ENCODE measurements around the gene MPO.

The MPO gene

DNA sequence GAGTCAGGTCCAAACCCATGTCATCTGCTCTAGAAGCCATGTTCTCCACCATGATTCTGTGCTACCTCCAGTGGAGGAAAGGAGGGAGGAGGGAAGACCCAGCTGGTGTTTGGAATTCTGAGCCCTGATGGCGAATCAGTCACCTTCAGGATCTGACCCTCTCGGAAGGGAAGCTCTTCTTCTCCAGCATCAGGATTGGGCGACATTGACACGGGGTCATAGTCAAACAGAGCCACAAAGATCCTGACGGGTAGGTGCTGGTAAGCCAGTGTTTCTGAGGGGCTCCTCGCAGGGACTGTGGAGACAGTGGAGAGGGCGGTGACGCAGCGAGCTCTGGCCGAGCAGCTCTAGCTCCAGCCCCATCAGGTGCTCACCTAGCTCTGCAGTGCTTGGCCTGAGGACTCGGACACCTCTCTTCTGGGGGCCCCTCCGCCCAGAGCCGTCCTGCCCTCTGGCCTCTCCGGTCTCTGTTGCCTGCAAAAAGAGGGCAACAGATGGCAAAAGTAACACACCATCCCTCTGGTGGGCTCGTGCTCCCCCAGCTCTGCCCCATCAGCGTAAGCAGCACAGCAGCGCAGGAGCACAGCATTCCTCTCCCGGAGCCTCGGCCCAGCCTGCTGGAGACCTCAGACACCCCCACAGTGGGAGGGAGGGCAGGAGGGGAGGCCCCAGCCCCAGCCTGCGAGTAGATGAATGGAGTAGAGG, 26.9 kb upstream of the MPO start:
- DNase-seq (ENCODE audit: low read depth): no peak

DNA sequence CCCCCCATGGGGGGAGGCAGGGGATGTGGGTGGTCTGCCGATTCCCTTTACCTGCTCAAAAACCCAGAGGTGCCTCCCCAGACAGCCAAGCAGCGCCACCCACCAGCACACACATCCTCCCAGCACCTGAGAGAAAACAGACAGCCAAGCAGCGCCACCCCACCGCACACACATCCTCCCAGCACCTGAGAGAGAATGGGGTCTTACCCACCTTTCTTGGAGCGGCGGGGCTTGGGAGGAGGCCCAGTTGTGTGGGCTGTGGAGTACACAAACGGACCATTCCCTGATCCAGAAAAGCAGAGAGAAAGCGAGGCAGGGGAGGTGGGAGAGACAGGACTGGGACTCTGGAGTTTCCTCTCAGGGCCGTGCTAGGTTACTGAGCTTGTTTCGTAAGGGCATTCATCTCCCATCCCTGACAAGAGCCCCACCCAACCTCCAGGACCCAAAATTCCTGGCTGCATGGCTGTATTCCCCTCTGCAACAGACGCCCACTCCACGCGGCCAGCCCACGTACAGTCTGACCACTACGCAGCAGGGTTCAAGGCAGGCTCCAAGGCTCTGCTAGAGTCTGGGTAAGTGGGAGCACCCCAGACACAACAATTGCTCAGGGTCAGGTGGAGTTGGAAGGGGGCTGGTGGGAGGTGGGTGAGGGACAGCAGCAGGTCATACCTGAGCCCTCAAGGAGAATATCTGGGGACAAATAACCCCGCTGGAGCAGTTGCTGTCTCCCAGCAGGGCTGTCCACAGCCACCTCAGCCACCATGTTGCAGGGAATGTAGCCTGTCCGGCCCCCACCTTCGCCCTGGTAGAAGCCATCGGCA, 25.6 kb upstream of the MPO start:
- no peak for DNase-seq (ENCODE audit: low read depth)

DNA sequence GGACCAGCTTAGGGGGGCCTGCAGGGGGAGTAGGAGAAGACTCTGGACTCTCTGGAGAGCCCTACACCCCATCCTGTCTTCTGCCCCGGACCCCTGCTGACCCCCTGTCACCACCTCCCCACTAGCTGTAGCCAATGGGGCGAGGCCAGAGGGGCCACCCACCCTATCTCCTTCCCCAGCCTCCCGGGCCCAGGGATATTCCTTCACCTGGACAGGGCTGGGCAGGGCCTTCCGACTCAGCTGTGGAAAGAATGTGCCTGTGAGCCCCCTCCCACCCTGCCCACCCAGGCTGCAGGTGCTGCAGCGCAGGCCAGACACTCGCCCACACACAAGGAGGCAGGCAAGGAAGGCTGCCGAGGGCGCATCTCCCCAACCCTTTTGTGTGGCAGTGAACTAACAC, 24.9 kb upstream of the MPO start:
- DNase-seq (ENCODE audit: low read depth): no peak

DNA sequence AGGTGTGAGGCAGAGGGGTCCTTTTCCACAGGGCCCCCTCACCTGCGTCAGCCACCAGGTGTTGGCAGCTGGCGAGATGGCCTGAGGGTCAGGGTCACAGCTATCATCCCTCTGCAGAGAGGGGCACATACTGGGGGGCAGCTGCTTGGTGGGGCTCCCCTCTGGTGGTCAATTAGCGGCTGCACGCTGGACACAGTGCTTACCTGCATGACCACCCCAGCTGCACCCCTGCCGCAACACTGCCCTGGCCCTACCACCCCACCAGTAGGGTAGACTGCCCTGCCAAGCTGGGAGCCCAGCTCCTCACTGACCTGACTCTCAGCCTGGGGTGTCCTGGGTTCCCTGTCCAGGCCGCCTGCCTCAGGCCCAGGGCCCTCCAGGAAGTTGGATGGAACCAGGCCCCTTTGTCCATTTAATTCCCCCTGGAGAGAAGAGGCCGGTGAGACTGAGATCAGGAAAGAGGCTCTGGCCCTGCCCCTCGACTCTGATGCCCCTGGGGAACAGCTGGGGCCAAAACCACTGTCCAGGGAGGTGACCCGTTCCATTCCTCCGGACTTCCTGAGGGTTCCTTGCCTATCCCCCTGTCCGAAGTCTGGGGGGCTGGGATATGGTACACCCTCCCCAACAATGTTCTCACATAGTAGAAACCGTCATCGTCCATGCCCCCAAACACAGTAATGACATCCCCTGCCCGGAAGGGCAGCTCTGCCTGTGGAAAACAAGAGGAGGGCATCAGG, 24.2 kb upstream of the MPO start:
- DNase-seq (ENCODE audit: low read depth): no peak

DNA sequence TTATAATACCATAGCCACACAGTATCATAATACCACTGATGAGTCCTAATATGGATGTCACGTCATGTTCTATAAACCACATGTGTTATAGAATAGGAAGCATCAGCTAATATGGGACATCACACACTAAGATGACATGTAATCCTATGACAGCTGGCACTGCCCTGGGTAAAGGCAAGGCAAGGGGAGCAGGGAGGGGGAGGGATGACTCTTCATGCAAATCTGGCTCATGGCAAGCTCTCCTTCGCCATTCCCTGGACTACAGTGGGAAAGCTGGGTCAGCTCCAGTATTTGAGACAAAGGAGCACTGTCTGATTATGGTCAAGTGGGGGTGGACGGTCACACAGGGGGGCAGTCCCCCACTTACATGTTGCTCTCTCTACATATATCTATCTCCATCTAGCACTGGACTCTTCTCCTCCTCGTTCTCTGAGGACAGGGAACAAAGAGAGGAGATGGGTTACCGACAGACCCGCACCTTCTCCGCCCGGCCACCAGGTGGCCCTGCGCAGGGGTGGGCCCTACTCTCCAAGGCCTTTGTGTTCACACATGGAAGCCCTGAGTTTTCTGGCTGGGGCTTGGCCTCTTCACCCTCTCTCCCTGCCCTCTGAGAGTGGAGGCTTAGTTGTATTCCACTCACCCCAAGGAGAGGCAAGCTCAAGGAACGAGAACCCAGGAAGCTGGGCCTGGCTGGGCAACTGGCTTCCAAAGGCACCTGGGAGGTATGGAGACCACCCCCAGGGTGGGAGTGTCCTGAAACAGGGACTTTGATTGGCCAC, 23.4 kb upstream of the MPO start:
- DNase-seq (ENCODE audit: low read depth): peak; percentile 67

DNA sequence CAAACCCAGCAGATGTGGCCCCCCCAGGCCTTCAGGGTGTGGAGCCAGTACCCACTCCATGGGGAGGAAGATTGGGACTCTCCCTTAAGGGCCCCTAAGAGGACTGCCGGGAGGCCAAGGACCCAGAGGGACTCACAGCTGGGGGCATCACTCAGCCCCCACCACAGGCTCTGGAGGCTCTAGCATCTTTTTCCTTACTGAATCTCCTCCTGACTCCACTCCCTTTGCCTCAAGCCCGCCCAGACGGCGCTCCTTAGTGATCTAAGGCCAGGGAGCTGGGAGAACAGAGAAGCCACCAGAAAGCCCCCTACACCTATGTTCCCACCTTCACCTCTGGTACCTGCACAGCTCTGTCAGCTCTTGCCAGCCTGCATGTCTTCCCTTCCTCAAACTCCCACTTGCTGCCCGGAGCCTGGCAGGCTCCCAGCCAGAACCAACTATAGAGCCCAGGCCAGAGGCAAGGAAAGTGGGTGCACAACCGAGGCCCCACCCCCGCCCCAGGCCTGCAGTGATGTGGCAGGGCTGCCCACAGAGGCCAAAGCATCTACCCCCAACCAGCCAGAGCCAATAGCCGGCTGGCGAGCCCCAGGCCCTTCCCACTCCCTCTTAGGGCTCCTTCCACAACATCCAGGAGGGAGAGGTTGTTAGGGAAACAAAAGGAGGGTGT, 22.3 kb upstream of the MPO start:
- DNase-seq (ENCODE audit: low read depth): no peak

DNA sequence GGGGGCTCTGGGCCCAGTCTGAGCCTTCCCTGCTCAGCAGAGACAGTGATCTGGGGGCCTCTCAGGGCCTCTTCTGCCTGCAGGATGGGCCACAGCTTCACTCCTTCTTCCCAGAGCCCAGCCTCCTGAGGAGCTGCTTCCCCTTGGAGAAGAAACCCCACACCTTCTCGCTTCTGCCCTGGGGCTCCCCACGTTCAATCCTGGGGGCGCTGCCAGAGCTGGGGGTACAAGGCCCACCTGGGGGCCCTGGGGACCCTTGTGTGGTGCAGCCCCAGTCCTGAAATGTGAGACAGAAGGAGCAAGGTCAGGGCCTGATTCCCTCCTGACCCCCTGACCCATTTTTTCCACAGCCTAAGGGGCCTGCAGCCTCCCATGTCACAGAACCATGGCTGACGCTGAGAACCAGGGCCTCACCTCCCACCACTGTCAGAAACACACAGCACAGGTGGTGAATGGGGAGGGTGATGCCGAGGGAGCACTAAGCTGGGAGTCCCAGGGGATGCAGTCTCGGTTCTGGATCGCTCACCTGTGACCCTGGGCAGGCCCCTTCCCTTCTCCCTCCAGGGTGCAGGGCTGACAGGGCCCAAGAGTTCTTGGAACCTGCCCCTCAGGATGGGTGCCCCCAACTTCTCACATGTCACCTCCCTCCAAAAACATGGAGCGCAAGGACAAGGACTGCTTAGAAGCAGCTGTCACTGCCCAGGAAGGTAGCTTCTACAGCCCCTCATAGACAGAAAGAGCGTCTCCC, 21.6 kb upstream of the MPO start:
- DNase-seq (ENCODE audit: low read depth): no peak

DNA sequence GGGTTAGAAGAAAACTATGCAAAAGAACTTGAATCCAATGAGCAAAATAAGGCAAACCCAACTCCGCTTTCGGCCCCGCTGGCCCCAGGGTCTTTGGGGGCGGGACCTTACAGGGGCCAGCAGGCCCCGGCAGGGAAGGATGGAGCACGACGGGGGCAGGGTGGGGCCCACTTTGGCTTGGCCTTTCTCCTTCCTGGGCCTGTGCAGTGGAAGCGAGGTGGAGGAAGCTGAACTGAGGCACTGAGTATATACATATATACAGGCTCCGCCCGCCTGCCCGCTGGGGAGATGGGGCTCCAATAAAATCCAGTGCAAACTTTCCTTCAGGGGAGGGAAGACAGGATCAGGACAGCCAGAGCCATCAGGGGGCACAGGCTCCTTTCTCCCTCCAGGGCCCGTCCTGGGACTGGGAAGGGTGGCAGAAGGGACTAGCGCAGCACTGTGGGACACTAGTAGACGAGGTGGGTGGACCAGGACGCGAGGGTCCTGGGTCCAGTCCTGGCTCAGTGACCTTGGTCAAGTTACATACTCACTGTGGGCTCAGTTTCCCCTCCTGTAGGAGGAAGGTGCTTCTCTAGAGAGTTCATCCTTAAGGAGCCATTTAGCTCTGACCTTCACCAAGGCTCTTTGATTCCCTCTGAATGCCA, 20.9 kb upstream of the MPO start:
- no peak for DNase-seq (ENCODE audit: low read depth)

DNA sequence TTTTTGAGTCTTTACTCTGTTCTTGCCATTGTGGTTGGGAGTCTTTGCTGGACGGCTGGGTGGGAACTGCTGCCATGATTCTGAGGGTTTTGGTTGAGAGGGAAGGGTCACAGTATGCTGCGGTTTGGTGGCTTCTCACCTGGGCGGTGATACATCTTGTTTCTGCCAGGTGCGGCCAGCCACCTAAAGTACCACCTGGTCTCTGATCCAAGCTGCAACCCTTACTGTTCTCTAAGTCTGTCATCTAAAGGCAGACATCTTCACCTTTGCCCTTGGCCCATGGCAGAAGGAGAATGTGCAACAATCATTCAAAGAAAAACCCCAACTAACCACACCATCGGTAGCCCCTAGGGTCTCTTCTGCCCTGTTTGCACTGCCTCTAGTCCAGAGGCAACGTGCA, 19.6 kb upstream of the MPO start:
- DNase-seq (ENCODE audit: low read depth): no peak

DNA sequence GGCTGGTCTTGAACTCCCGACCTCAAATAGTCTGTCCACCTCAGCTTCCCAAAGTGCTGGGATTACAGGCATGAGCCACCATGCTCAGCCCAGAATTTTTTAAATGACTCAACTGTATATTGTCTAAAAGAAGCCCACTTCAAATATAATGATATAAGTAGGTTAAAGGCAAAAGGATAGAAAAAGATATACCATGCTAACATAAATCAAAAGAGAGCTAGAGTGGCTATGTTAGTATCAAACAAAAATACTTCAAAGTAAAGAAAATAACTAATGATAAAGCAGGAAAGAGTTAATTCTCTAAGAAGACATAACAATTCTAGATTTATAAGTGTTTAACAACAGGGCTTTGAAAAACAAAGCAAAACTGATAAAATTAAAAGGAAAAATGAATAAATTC, 13.3 kb upstream of the MPO start:
- no peak for DNase-seq (ENCODE audit: low read depth)

DNA sequence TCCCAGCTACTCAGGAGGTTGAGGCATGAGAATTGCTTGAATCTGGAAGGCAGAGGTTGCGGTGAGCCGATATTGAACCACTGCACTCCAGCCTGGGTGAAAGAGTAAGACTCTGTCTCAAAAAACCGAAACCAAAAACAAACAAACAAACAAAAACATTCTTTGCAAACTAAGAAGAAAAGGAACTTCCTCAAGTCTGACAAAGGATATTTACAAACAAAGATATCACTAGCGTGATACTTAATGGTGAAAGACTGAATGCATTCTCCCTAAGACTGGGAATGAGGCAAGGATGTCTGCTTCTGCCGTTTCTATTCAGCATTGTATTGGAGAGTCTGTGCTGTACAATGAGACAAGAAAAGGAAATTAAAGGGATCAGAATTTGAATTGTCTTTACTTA, 10.5 kb upstream of the MPO start:
- DNase-seq (ENCODE audit: low read depth): no peak

DNA sequence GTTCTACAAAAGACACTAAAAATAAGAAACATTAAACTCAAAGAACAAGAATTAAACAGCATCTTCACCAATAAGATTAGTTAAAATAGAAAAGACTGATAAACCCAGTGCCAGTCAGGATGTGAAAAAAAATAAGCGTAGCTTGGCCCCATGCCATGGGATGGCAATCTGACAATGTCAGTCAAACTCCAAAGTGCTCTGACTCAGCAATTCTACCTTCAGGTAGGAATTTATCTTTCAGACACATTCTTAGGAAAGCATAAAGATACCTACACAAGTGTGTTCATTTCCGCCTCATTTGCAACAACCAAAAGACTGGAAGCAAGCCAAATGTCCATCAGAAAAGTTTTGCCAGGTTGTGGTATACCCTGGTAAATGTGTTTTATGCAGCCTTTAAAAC, 9.1 kb upstream of the MPO start:
- DNase-seq (ENCODE audit: low read depth): no peak

DNA sequence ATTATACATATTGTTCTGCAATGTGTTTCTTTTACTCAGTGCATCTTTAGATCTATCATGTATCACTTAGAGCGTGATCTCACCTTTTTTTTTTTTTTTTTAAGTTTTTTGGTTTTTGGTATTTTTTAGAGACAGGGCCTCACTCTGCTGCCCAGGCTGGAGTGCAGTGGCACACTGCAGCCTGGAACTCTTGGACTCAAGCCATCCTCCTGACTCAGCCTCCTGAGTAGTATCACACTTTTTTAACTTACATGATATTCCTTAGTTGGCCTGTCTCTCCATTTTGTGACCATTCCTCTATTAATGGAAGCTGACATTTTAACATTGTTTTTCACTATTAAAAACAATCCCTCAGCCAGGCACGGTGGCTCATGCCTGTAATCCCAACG, 4.7 kb upstream of the MPO start:
- DNase-seq (ENCODE audit: low read depth): peak; percentile 11

DNA sequence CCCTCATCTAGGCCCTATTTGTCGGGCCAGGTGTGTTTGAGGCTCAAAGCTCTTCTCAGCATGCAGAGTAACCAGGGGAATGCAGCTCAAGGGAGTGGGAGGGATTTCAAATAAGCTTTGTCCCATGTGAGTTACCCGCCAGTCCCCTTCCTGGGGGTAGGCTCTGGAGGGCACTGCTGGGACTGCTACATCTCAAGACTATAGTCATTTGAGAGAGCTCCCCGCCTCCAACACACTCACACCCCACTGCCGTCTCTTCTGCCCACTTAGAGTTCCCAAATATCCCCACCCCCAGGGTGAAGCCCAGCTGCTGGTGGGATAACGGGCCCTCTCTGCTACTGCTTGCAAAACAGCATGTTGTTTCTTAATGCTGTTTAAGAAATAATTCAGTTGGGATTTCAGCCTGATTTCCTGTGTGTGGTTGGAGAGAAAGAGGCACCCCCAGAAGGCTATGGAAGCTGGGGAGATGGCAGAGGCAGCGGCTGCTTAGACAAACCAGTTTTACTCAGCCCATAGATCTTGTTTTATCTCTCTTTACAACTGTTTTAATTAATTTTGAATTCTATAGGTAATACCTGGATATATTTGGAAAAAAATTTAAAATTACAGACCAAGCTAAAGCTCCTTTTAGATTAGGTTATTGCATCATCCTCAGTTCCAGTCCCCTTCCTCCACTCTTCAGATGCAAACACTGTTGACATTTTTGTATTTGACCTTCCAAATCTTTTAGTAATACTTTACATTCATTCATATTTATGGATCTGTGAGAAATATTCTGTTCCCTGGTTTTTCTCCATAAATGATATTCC, 4.1 kb upstream of the MPO start:
- no peak for DNase-seq (ENCODE audit: low read depth)

DNA sequence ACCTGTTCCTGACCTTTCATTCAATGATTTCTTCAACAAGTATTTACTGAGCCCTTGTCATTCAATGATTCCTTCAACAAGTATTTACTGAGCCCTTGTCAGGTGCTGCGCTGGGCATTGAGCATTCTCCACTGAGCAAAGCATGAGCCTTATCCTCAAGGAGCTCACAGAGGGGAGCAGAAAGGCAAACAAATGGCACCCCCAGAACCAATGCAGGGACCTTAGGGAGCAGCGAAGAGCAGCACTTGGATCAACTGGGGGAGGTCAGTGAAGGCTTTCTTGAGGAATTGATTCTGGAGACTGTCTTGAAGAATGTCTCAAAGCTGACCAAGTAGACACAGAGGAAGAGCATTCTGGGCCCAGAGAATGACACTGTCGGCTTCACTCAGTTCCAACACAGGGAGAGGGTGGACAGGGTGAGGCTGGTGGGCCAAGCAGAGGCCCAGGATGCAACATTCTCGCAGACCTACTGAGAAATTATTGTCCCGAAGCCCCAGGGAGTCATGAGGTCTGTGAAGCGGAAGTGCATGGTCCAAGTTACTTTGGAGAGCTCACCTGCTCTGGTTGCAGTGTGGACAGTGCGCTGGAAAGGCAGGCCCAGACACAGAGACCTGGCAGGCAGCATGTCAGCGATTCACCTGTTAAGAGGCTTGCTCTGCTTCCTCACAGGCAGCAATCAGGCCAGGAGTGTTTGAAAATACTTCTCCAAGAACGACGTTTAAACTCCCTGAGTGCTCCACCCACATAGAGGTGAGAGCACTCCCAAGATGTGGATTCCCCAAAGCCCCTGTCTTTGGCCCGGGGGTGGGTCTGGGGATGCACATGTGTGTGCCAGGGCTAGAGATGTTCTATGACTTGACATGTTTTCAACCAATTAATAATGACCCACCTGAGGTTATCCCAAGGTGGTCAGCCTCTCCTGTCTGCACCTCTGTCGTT, 3.2 kb upstream of the MPO start:
- DNase-seq (ENCODE audit: low read depth): no peak

DNA sequence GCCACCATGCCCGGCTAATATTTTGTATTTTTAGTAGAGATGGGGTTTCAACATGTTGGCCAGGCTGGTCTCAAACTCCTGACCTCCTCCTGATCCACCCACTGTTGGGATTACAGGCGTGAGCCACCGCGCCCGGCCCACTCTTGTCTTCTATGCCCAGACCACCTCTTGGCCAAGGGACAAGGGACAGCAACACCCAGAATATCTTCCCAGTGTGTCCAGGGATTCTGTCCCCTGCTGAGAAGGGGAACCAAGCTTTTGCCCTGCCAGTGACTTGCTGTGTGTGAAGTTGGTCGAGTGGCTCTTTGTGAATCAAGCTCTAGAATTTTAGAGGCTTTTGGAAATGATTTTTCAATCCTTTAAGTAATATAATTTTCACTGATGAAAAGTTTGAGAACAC, 1.7 kb upstream of the MPO start:
- no peak for DNase-seq (ENCODE audit: low read depth)

DNA sequence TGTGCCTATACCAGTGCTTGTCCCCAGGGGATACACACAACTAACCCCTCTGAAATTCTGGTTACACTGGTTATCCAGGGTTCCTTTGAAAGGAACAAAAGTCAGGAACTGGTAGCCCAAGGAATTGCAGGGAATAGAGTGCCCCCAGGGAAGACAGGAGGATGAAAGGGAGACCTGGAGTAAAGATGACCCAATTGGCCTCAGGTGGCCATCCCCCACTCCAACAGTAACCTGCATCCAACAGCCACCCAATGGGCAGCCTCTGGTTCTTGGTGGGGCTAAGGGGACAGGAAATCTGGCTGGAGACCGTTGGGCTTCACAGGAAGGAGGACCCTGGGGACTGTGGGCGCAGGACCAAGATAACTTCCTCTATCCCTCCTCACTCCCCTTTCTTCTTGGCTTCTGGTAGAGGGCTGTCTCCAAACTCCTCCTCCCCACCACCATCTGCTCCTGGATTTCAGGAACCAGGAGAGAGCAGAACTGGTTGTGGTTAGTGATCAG, 826 bp upstream of the MPO start:
- no peak for DNase-seq (ENCODE audit: low read depth)

DNA sequence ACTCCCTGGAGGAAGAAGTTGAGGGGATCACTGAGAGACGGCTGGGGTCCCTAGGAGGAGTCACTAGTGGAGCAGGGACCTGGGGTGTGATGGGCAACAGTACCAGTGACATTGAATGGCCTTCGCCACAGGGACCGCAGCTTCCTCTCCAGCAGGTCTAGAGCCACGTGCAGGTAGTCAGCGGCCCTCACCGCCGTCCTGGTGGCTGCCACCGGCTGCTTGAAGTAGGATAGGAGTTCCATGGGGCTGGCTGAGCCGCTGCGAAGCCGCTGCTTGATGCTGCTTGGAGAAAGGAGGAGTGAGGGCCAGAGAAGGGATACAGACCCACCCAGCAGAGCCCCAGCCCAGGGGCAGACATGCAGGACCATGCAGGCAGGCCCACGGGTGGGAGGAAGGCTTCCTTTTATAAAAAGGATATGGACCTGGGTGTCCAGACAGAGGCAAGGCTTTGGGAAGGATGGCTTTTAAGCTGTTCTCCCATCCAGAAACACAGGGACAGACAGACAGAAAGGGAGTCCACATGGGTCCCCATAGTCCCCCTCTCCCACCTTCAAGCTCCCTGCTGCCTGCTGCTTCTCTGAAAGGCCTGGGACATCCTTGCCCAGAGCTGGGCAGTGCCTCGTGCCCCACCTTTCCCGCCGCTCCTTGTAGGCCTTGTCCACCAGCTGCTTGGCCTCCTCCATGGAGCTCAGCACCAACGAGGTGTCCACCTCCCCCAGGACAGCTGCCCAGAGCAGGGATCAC, 827 bp downstream of the MPO start:
- no peak for DNase-seq (ENCODE audit: low read depth)
